ENCODE results near the gene MTM1.

MTM1 gene

GRCh38 chrX:150643271-150643670, 74.8 kb downstream of the MTM1 start:
- Histone ChIP-seq H3K9me3 (ENCODE audit: control insufficient read depth, low read length) (no peaks in the 10 kb centered on the region), H3K27ac (ENCODE audit: low read length, poor library complexity, severe bottlenecking) (no peak overlapping the region), H3K4me1 (ENCODE audit: control insufficient read depth, insufficient read depth, low read depth, low read length) (no peaks in the 10 kb centered on the region), H3K27me3 (ENCODE audit: control insufficient read depth in 1 of 2, insufficient read depth in 1 of 2, low read length in 2 of 2) (peaks cover 0 to 5% of the 10 kb centered on the region in 2 experiments), H3K79me1 (replicated peaks; ENCODE audit: low read length, poor library complexity, severe bottlenecking) (no peaks in the 10 kb centered on the region), H3K9ac (ENCODE audit: low read length) (no peak overlapping the region), H2BK120ac (ENCODE audit: low read depth, low read length) (no peak overlapping the region), H2AK5ac (ENCODE audit: low read length, severe bottlenecking) (no peak overlapping the region), H3K4ac (ENCODE audit: low read depth in 1 of 2, low read length in 2 of 2) (no peak overlapping the region), H3K18ac (ENCODE audit: low read depth in 1 of 2, low read length in 2 of 2) (no peak overlapping the region), H2BK12ac (ENCODE audit: low read length in 2 of 2) (no peak overlapping the region), H4K8ac (ENCODE audit: low read length) (no peak overlapping the region), H3K4me2 (ENCODE audit: low read length, poor library complexity, severe bottlenecking) (no peak overlapping the region), H3K4me3 (ENCODE audit: insufficient read depth in 1 of 2, low read depth in 1 of 2, low read length in 2 of 2) (no peak overlapping the region), H3K14ac (ENCODE audit: low read length in 2 of 2) (no peak overlapping the region), H3K36me3 (ENCODE audit: control insufficient read depth in 1 of 2, insufficient read depth in 2 of 2, low read depth in 1 of 2, low read length in 2 of 2) (peaks cover 0 to 43% of the 10 kb centered on the region in 2 experiments), H2BK5ac (ENCODE audit: low read depth, low read length, poor library complexity, severe bottlenecking) (no peak overlapping the region), H2BK15ac (ENCODE audit: low read depth, poor library complexity, severe bottlenecking) (no peak overlapping the region), H3K23ac (ENCODE audit: low read length in 2 of 2) (no peak overlapping the region), H2AFZ (ENCODE audit: low read depth, low read length) (no peak overlapping the region), H4K91ac (ENCODE audit: low read length) (no peak overlapping the region)
- no CpG with 5 or more reads among the region's 1 CpG for WGBS
- DNase-seq, result peak; percentile 3

- Histone ChIP-seq H3K23ac (ENCODE audit: low read length in 2 of 2) (no peak overlapping the region), H2AFZ (ENCODE audit: low read depth, low read length) (no peak overlapping the region), H3K9me3 (ENCODE audit: control insufficient read depth, low read length) (no peaks in the 10 kb centered on the region), H4K8ac (ENCODE audit: low read length) (no peak overlapping the region), H3K36me3 (ENCODE audit: control insufficient read depth in 1 of 2, insufficient read depth in 2 of 2, low read depth in 1 of 2, low read length in 2 of 2) (peaks cover 0 to 41% of the 10 kb centered on the region in 2 experiments), H2AK5ac (ENCODE audit: low read length, severe bottlenecking) (no peak overlapping the region), H2BK120ac (ENCODE audit: low read depth, low read length) (no peak overlapping the region), H4K91ac (ENCODE audit: low read length) (no peak overlapping the region), H2BK12ac (ENCODE audit: low read length in 2 of 2) (no peak overlapping the region), H3K4ac (ENCODE audit: low read depth in 1 of 2, low read length in 2 of 2) (no peak overlapping the region), H3K4me1 (ENCODE audit: control insufficient read depth, insufficient read depth, low read depth, low read length) (no peaks in the 10 kb centered on the region), H3K14ac (ENCODE audit: low read length in 2 of 2) (no peak overlapping the region), H3K4me3 (ENCODE audit: insufficient read depth in 1 of 2, low read depth in 1 of 2, low read length in 2 of 2) (no peak overlapping the region), H2BK5ac (ENCODE audit: low read depth, low read length, poor library complexity, severe bottlenecking) (no peak overlapping the region), H3K4me2 (ENCODE audit: low read length, poor library complexity, severe bottlenecking) (no peak overlapping the region), H3K79me1 (replicated peaks; ENCODE audit: low read length, poor library complexity, severe bottlenecking) (no peaks in the 10 kb centered on the region), H3K27ac (ENCODE audit: low read length, poor library complexity, severe bottlenecking) (no peak overlapping the region), H3K18ac (ENCODE audit: low read depth in 1 of 2, low read length in 2 of 2) (no peak overlapping the region), H2BK15ac (ENCODE audit: low read depth, poor library complexity, severe bottlenecking) (no peak overlapping the region), H3K27me3 (ENCODE audit: control insufficient read depth in 1 of 2, insufficient read depth in 1 of 2, low read length in 2 of 2) (peaks cover 0 to 5% of the 10 kb centered on the region in 2 experiments), H3K9ac (ENCODE audit: low read length) (no peak overlapping the region)
- WGBS, result no CpG with 5 or more reads among the region's 2 CpGs
- DNase-seq, result no peak
These were observed 75.5 kb downstream of the MTM1 start for GRCh38 chrX:150643958-150644357.

GRCh38 chrX:150644422-150644821, 76.0 kb downstream of the MTM1 start:
- Histone ChIP-seq H3K4me2 (ENCODE audit: low read length, poor library complexity, severe bottlenecking) (no peak overlapping the region), H2BK12ac (ENCODE audit: low read length in 2 of 2) (no peak overlapping the region), H3K27me3 (ENCODE audit: control insufficient read depth in 1 of 2, insufficient read depth in 1 of 2, low read length in 2 of 2) (peaks cover 0 to 5% of the 10 kb centered on the region in 2 experiments), H2AK5ac (ENCODE audit: low read length, severe bottlenecking) (no peak overlapping the region), H3K9me3 (ENCODE audit: control insufficient read depth, low read length) (no peaks in the 10 kb centered on the region), H3K4me3 (ENCODE audit: insufficient read depth in 1 of 2, low read depth in 1 of 2, low read length in 2 of 2) (no peak overlapping the region), H2BK15ac (ENCODE audit: low read depth, poor library complexity, severe bottlenecking) (no peak overlapping the region), H3K23ac (ENCODE audit: low read length in 2 of 2) (no peak overlapping the region), H4K91ac (ENCODE audit: low read length) (no peak overlapping the region), H3K4me1 (ENCODE audit: control insufficient read depth, insufficient read depth, low read depth, low read length) (no peaks in the 10 kb centered on the region), H2BK120ac (ENCODE audit: low read depth, low read length) (no peak overlapping the region), H3K14ac (ENCODE audit: low read length in 2 of 2) (no peak overlapping the region), H2AFZ (ENCODE audit: low read depth, low read length) (no peak overlapping the region), H3K36me3 (ENCODE audit: control insufficient read depth in 1 of 2, insufficient read depth in 2 of 2, low read depth in 1 of 2, low read length in 2 of 2) (peaks cover 0 to 36% of the 10 kb centered on the region in 2 experiments), H3K79me1 (replicated peaks; ENCODE audit: low read length, poor library complexity, severe bottlenecking) (no peaks in the 10 kb centered on the region), H2BK5ac (ENCODE audit: low read depth, low read length, poor library complexity, severe bottlenecking) (no peak overlapping the region), H3K18ac (ENCODE audit: low read depth in 1 of 2, low read length in 2 of 2) (no peak overlapping the region), H3K27ac (ENCODE audit: low read length, poor library complexity, severe bottlenecking) (no peak overlapping the region), H4K8ac (ENCODE audit: low read length) (no peak overlapping the region), H3K4ac (ENCODE audit: low read depth in 1 of 2, low read length in 2 of 2) (no peak overlapping the region), H3K9ac (ENCODE audit: low read length) (no peak overlapping the region)
- no peak for DNase-seq
- 93% methylated on average over 4 of the region's 4 CpGs for WGBS

GRCh38 chrX:150647331-150647730, 78.9 kb downstream of the MTM1 start:
- no peaks in the 10 kb centered on the region for H3K4me1 ChIP-seq (ENCODE audit: control insufficient read depth, insufficient read depth, low read depth, low read length)
- no peak overlapping the region for H2BK5ac ChIP-seq (ENCODE audit: low read depth, low read length, poor library complexity, severe bottlenecking)
- H3K9me3 ChIP-seq (ENCODE audit: control insufficient read depth, low read length), result no peaks in the 10 kb centered on the region
- peaks cover 0 to 2% of the 10 kb centered on the region in 2 experiments for H3K27me3 ChIP-seq (ENCODE audit: control insufficient read depth in 1 of 2, insufficient read depth in 1 of 2, low read length in 2 of 2)
- H2AFZ ChIP-seq (ENCODE audit: low read depth, low read length), result no peak overlapping the region
- no peak overlapping the region for H3K4me2 ChIP-seq (ENCODE audit: low read length, poor library complexity, severe bottlenecking)
- H3K9ac ChIP-seq (ENCODE audit: low read length), result no peak overlapping the region
- no peaks in the 10 kb centered on the region for H3K79me1 ChIP-seq (replicated peaks; ENCODE audit: low read length, poor library complexity, severe bottlenecking)
- H2BK120ac ChIP-seq (ENCODE audit: low read depth, low read length), result no peak overlapping the region
- H2BK15ac ChIP-seq (ENCODE audit: low read depth, poor library complexity, severe bottlenecking), result no peak overlapping the region
- H3K14ac ChIP-seq (ENCODE audit: low read length in 2 of 2), result no peak overlapping the region
- no peak overlapping the region for H4K91ac ChIP-seq (ENCODE audit: low read length)
- 95% methylated on average over 3 of the region's 5 CpGs for WGBS
- H3K27ac ChIP-seq (ENCODE audit: low read length, poor library complexity, severe bottlenecking), result no peak overlapping the region
- no peak overlapping the region for H4K8ac ChIP-seq (ENCODE audit: low read length)
- H3K4me3 ChIP-seq (ENCODE audit: insufficient read depth in 1 of 2, low read depth in 1 of 2, low read length in 2 of 2), result no peak overlapping the region
- DNase-seq, result no peak
- no peak overlapping the region for H2AK5ac ChIP-seq (ENCODE audit: low read length, severe bottlenecking)
- no peak overlapping the region for H3K18ac ChIP-seq (ENCODE audit: low read depth in 1 of 2, low read length in 2 of 2)
- H3K36me3 ChIP-seq (ENCODE audit: control insufficient read depth in 1 of 2, insufficient read depth in 2 of 2, low read depth in 1 of 2, low read length in 2 of 2), result peaks cover 0 to 27% of the 10 kb centered on the region in 2 experiments
- H2BK12ac ChIP-seq (ENCODE audit: low read length in 2 of 2), result no peak overlapping the region
- no peak overlapping the region for H3K4ac ChIP-seq (ENCODE audit: low read depth in 1 of 2, low read length in 2 of 2)
- no peak overlapping the region for H3K23ac ChIP-seq (ENCODE audit: low read length in 2 of 2)
